ENCODE measurements around the gene TPM4.
A peak's percentile ranks its signal among the peaks of the same experiment; 100 is the strongest.

The TPM4 gene

GRCh38 chr19:16042533-16043085 lies 33.7 kb upstream of the TPM4 start:
- no peak for TF ChIP-seq CTCF (conservative IDR thresholded peaks at IDR 0.05; ENCODE audit: low read length)
- DNase-seq (ENCODE audit: low read depth): peak; percentile 9
- no peak overlapping the region for H3K4me3 ChIP-seq (ENCODE audit: low read length)

- H3K4me3 ChIP-seq (ENCODE audit: low read length): no peak overlapping the region
- TF ChIP-seq CTCF (conservative IDR thresholded peaks at IDR 0.05; ENCODE audit: low read length): no peak
- no peak for DNase-seq (ENCODE audit: low read depth)
Measured at GRCh38 chr19:16043156-16043757, 33.0 kb upstream of the TPM4 start.

- no peak for DNase-seq (ENCODE audit: low read depth)
- no peak overlapping the region for H3K4me3 ChIP-seq (ENCODE audit: low read length)
- TF ChIP-seq CTCF (conservative IDR thresholded peaks at IDR 0.05; ENCODE audit: low read length): no peak
Measured at GRCh38 chr19:16044746-16045145, 31.5 kb upstream of the TPM4 start.

- no peak overlapping the region for H3K4me3 ChIP-seq (ENCODE audit: low read length)
- no peak for DNase-seq (ENCODE audit: low read depth)
- no peak for TF ChIP-seq CTCF (conservative IDR thresholded peaks at IDR 0.05; ENCODE audit: low read length)
Measured at GRCh38 chr19:16045171-16045570, 31.1 kb upstream of the TPM4 start.

GRCh38 chr19:16045893-16046292 lies 30.4 kb upstream of the TPM4 start:
- no peak overlapping the region for H3K4me3 ChIP-seq (ENCODE audit: low read length)
- DNase-seq (ENCODE audit: low read depth): no peak
- no peak for TF ChIP-seq CTCF (conservative IDR thresholded peaks at IDR 0.05; ENCODE audit: low read length)

- TF ChIP-seq CTCF (conservative IDR thresholded peaks at IDR 0.05; ENCODE audit: low read length): no peak
- DNase-seq (ENCODE audit: low read depth): no peak
- no peak overlapping the region for H3K4me3 ChIP-seq (ENCODE audit: low read length)
Measured at GRCh38 chr19:16048583-16048982, 27.7 kb upstream of the TPM4 start.

GRCh38 chr19:16051254-16052025 lies 24.9 kb upstream of the TPM4 start:
- no peak for DNase-seq (ENCODE audit: low read depth)
- no peak for TF ChIP-seq CTCF (conservative IDR thresholded peaks at IDR 0.05; ENCODE audit: low read length)
- no peak overlapping the region for H3K4me3 ChIP-seq (ENCODE audit: low read length)
